Uterus (tissue), 2 donors: ENCODE data around the gene SGTA.

ENCODE experiments used
- CTCF ChIP-seq, 4 experiments: fragments of 200-600 bp in 2 of 4; fragments of 450-650 bp in 2 of 4; sonication (generic) in 2 of 4; IDR thresholded peaks; one replicate each; pipeline ENCODE4 v1.5.1; 2016 to 2019; ENCODE audit warnings: antibody characterized with exemption in 4 of 4, mild to moderate bottlenecking in 2 of 4, moderate library complexity in 1 of 4
- POLR2A ChIP-seq, 2 donors: fragments of 450-650 bp; IDR thresholded peaks; one replicate each; pipeline ENCODE4 v1.6.1; 2016; ENCODE audit warnings: antibody characterized with exemption in 2 of 2, mild to moderate bottlenecking in 1 of 2, moderate library complexity in 1 of 2

- TF ChIP-seq CTCF (IDR thresholded peaks at IDR 0.05): no peak
- no peak for TF ChIP-seq POLR2A (IDR thresholded peaks at IDR 0.05)
Observed at GRCh38 chr19:2731181-2731995, 51.7 kb downstream of the SGTA start.
